Measurements from ENCODE around the gene CPXM1. TPM values are rescaled to one million over a fixed set of nuclear protein-coding genes. Genes with fewer than 3 reads are reported as not detected.
A peak's percentile ranks its signal among the peaks of the same experiment; 100 is the strongest.

CPXM1 gene
- total and polyA plus RNA-seq, 10 of the 15 experiments (the other 5 are each of a cell fraction or from before 2014, with no cell fraction given): 0.22 to 3.9 (median 0.63) TPM; not detected in 2

DNA sequence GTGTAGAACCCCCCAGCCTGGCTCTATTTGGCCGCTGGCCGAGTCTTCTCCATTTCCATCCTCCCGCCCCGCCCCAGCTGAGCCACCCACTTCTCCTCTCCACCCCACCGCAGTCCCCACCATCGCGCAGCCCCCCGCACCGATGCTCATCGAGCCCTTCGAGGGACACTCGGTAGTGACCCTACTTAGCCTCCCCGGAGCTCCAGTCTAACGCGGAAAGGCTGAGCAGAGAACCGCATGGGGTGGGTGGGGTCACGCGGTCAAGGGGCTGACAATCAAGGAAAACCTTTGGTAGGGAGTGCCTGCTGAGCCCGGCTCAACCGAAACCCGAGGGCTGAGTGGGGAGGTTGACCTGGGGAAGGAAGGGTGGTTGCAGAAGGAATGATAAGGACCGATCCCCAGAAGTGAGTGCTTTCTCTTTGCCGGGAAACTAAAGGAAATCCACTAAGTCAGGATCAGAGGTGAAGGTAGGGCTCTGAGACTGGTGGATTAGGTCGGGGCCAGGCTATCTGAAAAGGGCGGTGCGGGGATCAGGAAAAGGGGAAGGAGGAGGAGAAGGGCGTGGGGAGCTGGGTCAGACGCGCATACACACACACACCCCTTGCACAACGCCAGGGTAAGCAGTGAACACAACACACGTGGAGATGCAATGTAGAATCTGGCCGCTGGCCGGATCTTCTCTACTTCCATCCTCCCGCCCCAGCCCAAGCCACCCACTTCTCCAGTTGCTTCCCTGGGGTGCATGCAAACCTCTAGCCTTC lies 49.8 kb downstream of the CPXM1 start:
- no peak overlapping the region for H3K4me2 ChIP-seq (ENCODE audit: control insufficient read depth, insufficient read depth)
- peaks cover 6% of the 10 kb centered on the region for H3K4me1 ChIP-seq (ENCODE audit: control insufficient read depth, insufficient read depth, low read length)
- ChIA-PET RAD21 (ENCODE audit: unreplicated experiment) (no interaction called here), CTCF (no interaction called here), SMC1A (ENCODE audit: uncharacterized antibody, unreplicated experiment) (no interaction called here), POLR2A (no interaction called here)
- H3K4me3 ChIP-seq: no peak overlapping the region
- no peaks in the 10 kb centered on the region; the same call in 2 of the 3 replicates for H3K9me3 ChIP-seq (replicated peaks; ENCODE audit: control insufficient read depth, insufficient read depth, low read length)
- TF ChIP-seq FOS (IDR thresholded peaks at IDR 0.05; ENCODE audit: borderline replicate concordance, extremely low read depth, insufficient read length) (no peak), STAT1 (conservative IDR thresholded peaks at IDR 0.05) (no peak), KAT2A (conservative IDR thresholded peaks at IDR 0.05; ENCODE audit: control insufficient read depth, low read depth, low read length) (no peak), SUZ12 (IDR thresholded peaks at IDR 0.05; ENCODE audit: unreplicated experiment) (no peak), NFXL1 (IDR thresholded peaks at IDR 0.05; ENCODE audit: borderline replicate concordance) (no peak), CREM (IDR thresholded peaks at IDR 0.05; ENCODE audit: low read depth) (no peak)
- TF ChIP-seq, protein P1, sequence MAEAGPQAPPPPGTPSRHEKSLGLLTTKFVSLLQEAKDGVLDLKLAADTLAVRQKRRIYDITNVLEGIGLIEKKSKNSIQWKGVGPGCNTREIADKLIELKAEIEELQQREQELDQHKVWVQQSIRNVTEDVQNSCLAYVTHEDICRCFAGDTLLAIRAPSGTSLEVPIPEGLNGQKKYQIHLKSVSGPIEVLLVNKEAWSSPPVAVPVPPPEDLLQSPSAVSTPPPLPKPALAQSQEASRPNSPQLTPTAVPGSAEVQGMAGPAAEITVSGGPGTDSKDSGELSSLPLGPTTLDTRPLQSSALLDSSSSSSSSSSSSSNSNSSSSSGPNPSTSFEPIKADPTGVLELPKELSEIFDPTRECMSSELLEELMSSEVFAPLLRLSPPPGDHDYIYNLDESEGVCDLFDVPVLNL (IDR thresholded peaks at IDR 0.05; ENCODE audit: low read depth, low read length): no peak
- TF ChIP-seq, protein P2, sequence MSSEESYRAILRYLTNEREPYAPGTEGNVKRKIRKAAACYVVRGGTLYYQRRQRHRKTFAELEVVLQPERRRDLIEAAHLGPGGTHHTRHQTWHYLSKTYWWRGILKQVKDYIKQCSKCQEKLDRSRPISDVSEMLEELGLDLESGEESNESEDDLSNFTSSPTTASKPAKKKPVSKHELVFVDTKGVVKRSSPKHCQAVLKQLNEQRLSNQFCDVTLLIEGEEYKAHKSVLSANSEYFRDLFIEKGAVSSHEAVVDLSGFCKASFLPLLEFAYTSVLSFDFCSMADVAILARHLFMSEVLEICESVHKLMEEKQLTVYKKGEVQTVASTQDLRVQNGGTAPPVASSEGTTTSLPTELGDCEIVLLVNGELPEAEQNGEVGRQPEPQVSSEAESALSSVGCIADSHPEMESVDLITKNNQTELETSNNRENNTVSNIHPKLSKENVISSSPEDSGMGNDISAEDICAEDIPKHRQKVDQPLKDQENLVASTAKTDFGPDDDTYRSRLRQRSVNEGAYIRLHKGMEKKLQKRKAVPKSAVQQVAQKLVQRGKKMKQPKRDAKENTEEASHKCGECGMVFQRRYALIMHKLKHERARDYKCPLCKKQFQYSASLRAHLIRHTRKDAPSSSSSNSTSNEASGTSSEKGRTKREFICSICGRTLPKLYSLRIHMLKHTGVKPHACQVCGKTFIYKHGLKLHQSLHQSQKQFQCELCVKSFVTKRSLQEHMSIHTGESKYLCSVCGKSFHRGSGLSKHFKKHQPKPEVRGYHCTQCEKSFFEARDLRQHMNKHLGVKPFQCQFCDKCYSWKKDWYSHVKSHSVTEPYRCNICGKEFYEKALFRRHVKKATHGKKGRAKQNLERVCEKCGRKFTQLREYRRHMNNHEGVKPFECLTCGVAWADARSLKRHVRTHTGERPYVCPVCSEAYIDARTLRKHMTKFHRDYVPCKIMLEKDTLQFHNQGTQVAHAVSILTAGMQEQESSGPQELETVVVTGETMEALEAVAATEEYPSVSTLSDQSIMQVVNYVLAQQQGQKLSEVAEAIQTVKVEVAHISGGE (CRISPR knock-in tag; IDR thresholded peaks at IDR 0.05): no peak
- TF ChIP-seq, protein P3, sequence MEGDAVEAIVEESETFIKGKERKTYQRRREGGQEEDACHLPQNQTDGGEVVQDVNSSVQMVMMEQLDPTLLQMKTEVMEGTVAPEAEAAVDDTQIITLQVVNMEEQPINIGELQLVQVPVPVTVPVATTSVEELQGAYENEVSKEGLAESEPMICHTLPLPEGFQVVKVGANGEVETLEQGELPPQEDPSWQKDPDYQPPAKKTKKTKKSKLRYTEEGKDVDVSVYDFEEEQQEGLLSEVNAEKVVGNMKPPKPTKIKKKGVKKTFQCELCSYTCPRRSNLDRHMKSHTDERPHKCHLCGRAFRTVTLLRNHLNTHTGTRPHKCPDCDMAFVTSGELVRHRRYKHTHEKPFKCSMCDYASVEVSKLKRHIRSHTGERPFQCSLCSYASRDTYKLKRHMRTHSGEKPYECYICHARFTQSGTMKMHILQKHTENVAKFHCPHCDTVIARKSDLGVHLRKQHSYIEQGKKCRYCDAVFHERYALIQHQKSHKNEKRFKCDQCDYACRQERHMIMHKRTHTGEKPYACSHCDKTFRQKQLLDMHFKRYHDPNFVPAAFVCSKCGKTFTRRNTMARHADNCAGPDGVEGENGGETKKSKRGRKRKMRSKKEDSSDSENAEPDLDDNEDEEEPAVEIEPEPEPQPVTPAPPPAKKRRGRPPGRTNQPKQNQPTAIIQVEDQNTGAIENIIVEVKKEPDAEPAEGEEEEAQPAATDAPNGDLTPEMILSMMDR (IDR thresholded peaks at IDR 0.05 in 2 of 3, conservative IDR thresholded peaks at IDR 0.05 in 1 of 3; ENCODE audit: control insufficient read depth in 2 of 3, extremely low read depth in 1 of 3, insufficient read depth in 1 of 3, low read depth in 3 of 3, low read length in 3 of 3): no peak
- TF ChIP-seq, protein P4, sequence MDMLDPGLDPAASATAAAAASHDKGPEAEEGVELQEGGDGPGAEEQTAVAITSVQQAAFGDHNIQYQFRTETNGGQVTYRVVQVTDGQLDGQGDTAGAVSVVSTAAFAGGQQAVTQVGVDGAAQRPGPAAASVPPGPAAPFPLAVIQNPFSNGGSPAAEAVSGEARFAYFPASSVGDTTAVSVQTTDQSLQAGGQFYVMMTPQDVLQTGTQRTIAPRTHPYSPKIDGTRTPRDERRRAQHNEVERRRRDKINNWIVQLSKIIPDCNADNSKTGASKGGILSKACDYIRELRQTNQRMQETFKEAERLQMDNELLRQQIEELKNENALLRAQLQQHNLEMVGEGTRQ (IDR thresholded peaks at IDR 0.05; ENCODE audit: borderline replicate concordance, low read depth, low read length): no peak
- in situ Hi-C loops (cut with MboI): no loop called here
- no peak overlapping the region for H2AFZ ChIP-seq (ENCODE audit: control insufficient read depth, low read depth, low read length)
- ATAC-seq (peak; percentile 59), FAIRE-seq (no peak), DNase-seq (ENCODE audit: low read depth, low spot score) (no peak)
- H3K79me2 ChIP-seq (ENCODE audit: control insufficient read depth, insufficient read depth, low read length): no peaks in the 10 kb centered on the region
- H3K9ac ChIP-seq (ENCODE audit: control insufficient read depth, insufficient read depth, low read length): no peak overlapping the region
- H3K27ac ChIP-seq (ENCODE audit: control insufficient read depth, insufficient read depth): no peak overlapping the region
- no TSS peak for BruUV-seq (replicated peaks)
- H4K20me1 ChIP-seq (ENCODE audit: control insufficient read depth, insufficient read depth): no peaks in the 10 kb centered on the region
- no peaks in the 10 kb centered on the region for H3K36me3 ChIP-seq (ENCODE audit: control insufficient read depth in 2 of 2, insufficient read depth in 2 of 2, low read length in 1 of 2)
- peaks cover 9 to 12% of the 10 kb centered on the region in 2 experiments for H3K27me3 ChIP-seq (replicated peaks in 1 of 2; ENCODE audit: control insufficient read depth in 2 of 2, insufficient read depth in 2 of 2, low read length in 1 of 2)
- intact Hi-C loops (cut with micrococcal nuclease; ENCODE audit: unreplicated experiment): loop anchor here (5.0 kb wide), 1 partner anchor 252 kb away; no protein-coding TSS in a partner anchor
- 18% methylated on average over 22 of the region's 34 CpGs for WGBS (ENCODE audit: insufficient coverage, insufficient replicate concordance, low lambda C conversion rate, missing lambda C conversion rate)
